ENCODE data around the gene MOGAT3. TPM values are rescaled to one million over a fixed set of nuclear protein-coding genes. Genes with fewer than 3 reads are reported as not detected.

Gene MOGAT3
- total and polyA plus RNA-seq, 2 of the 4 experiments (the other 2 are of a cell fraction): not detected

DNA sequence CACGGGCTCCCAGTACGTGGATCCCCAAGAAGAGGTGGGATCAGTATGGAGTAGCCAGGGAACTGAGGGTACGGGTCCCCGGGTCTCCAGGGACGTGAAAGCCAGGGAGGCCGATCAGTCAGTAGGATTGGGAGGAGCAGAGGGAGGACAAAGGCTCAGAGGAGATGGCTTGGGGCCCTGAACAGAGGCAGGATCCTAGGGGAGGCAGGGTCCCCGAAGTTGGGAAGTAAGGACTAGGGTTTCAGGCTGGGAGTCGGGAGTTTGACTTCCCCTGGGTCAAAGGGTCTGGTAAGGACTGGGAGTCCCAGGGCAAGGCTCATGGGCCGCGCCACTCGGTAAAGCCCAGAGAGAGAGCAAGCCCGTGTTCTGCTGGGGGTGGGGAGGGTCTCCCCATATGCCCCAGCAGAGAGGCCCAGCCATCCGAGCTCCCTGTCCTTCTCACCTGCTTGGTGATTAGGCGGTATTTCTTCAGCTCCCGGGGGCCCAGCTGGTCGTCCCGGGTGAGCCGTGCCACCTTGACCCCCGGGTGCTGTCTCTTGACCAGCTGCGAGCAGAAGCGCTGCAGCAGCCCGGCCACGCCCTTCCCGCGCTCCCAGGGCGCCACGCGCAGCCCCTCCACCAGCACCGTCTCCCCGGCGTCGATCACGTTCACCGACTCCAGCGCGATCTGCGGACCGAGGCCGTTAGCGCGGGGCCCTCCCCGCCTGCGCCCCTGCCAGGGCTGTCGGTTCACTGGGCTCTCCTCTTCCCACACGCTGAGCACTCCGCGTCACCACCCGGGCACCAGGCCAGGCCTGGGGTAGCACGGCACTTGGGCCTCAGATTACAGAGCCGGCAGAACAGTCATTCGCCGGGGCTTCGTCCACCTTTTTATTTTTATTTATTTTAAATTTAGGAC is 27.7 kb downstream of the MOGAT3 start:
- H3K4me3 ChIP-seq (ENCODE audit: insufficient read depth, low read depth, low read length): no peak overlapping the region
- dilution Hi-C loops (cut with HindIII; ENCODE audit: low sequenced_read_pairs, unreplicated experiment): no loop called here
- CTCF ChIA-PET: interaction anchor here (0.6 kb wide), 1 partner anchor 119 kb away, joined by 3 read pairs; no protein-coding TSS in a partner anchor

More for the DNA sequence above, 27.7 kb downstream of the MOGAT3 start:
- H2BK5ac ChIP-seq (ENCODE audit: low read depth, low read length, poor library complexity, severe bottlenecking): no peak overlapping the region
- TF ChIP-seq CHD1 (IDR thresholded peaks at IDR 0.05; ENCODE audit: low read depth, low read length): no peak
- peak; percentile 41; the same call in 1 of the 2 replicates for TF ChIP-seq MAZ (IDR thresholded peaks at IDR 0.05; ENCODE audit: borderline replicate concordance, low read depth, low read length)
- H3K18ac ChIP-seq (ENCODE audit: low read depth, low read length): no peak overlapping the region
- peaks cover 12% of the 10 kb centered on the region for H3K4me1 ChIP-seq (ENCODE audit: control insufficient read depth, insufficient read depth, low read length)
- peak overlapping the region; percentile 55 for H2AK9ac ChIP-seq (replicated peaks; ENCODE audit: low read depth, low read length, poor library complexity)
- no peak overlapping the region; the same call in 1 of the 2 replicates for H2AK5ac ChIP-seq (ENCODE audit: low read depth, low read length)
- no peak overlapping the region for H2BK15ac ChIP-seq (ENCODE audit: low read depth, low read length)
- H3K4me2 ChIP-seq (ENCODE audit: low read depth, low read length): peak overlapping the region; percentile 35
- H2BK120ac ChIP-seq (ENCODE audit: low read depth, low read length): no peak overlapping the region
- no TSS peak for BruUV-seq (replicated peaks)
- H2BK20ac ChIP-seq (ENCODE audit: low read depth, low read length): no peak overlapping the region
- H4K5ac ChIP-seq (ENCODE audit: low read depth, low read length): no peak overlapping the region
- in situ Hi-C loops (cut with MboI; ENCODE audit: low sequenced_read_pairs): no loop called here
- H3K9me3 ChIP-seq (ENCODE audit: control insufficient read depth, insufficient read depth, low read length): peaks cover 4% of the 10 kb centered on the region; the same call in 1 of the 2 replicates
- peaks cover 8% of the 10 kb centered on the region for H3K9me1 ChIP-seq (ENCODE audit: insufficient read depth, low read length)
- H3K56ac ChIP-seq (ENCODE audit: extremely low read depth, insufficient read depth, low read length): no peak overlapping the region
- H3K9ac ChIP-seq (ENCODE audit: low read depth, low read length): no peak overlapping the region
- H3K36me3 ChIP-seq (ENCODE audit: control insufficient read depth, insufficient read depth, low read length): no peaks in the 10 kb centered on the region
- H3K4ac ChIP-seq (ENCODE audit: low read depth, low read length): no peak overlapping the region
- H4K8ac ChIP-seq (ENCODE audit: low read depth in 2 of 2, low read length in 2 of 2): no peak overlapping the region
- POLR2A ChIA-PET (ENCODE audit: unreplicated experiment): interaction anchor here (0.9 kb wide), 1 partner anchor 8 kb away, joined by 3 read pairs; the partner anchor contains the start of gene VGF
- ATAC-seq (ENCODE audit: low read depth): peak; percentile 63
- no peak overlapping the region for H3K14ac ChIP-seq (replicated peaks; ENCODE audit: low read depth, low read length)
- no peaks in the 10 kb centered on the region; the same call in 1 of the 2 replicates for H4K20me1 ChIP-seq (ENCODE audit: insufficient read depth, low read length)
- no peak overlapping the region for H4K91ac ChIP-seq (ENCODE audit: insufficient read depth, low read depth, low read length)
- WGBS, 2 experiments (ENCODE audit: extremely low coverage in 2 of 2, insufficient read length in 1 of 2): 6% methylated on average over 3 of the region's 53 CpGs; no CpG with 5 or more reads in 1 of the 2 experiments
- peak overlapping the region; percentile 64; the same call in 1 of the 2 replicates for H3K23ac ChIP-seq (ENCODE audit: low read depth, low read length)
- H3K79me1 ChIP-seq (ENCODE audit: low read depth in 1 of 2, low read length in 2 of 2): peaks cover 0 to 3% of the 10 kb centered on the region in 2 experiments; a peak in 1 of 4 replicates
- no peak overlapping the region for H3K27ac ChIP-seq (ENCODE audit: insufficient read depth, low read length)
- intact Hi-C loops (cut with micrococcal nuclease): no loop called here
- H3K27me3 ChIP-seq (ENCODE audit: control insufficient read depth, insufficient read depth, low read length): peaks cover 83% of the 10 kb centered on the region
- H2AFZ ChIP-seq (replicated peaks; ENCODE audit: low read length, poor library complexity): peak overlapping the region; percentile 84
- DNase-seq: peak; percentile 71

All from IMR-90 (cell line).